Retinal pigment epithelial cell (primary cell): ENCODE measurements around the gene SPEF2.

Source experiments
- DNase-seq: peaks from one replicate; pipeline ENCODE4 v3.0.0-alpha.2; 2010; ENCODE audit warnings: low read depth
- H3K4me3 ChIP-seq: 2 replicates; pipeline ENCODE4 v1.5.1; 2011; ENCODE audit warnings: mild to moderate bottlenecking, low read length, control low read depth, moderate library complexity
- TF ChIP-seq, protein P1 (sequence below): conservative IDR thresholded peaks from 2 replicates; pipeline ENCODE4 v1.5.1; 2011; ENCODE audit warnings: low read depth, low read length, control low read depth, inconsistent platforms

The SPEF2 gene

DNA sequence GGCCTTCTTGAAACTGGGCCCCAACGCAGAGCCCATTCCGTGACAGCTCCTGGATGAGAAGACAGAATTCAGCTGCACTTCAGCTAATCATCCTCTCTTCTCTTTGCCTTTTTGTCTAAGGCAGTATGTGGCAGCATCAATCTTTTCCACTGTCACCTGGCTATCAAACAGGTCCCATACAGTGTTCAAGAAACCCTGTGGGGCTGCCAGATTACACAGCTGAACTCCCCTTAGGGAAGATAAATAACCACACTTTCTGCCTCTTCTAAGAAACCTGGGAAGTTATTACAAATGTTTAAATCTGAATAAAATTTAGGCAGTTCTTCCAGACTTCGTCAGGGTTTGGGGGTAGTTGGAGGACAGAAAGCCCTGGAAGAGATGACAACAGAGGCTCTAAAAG lies 61.0 kb downstream of the SPEF2 start:
- no peak for DNase-seq
- TF ChIP-seq, protein P1, sequence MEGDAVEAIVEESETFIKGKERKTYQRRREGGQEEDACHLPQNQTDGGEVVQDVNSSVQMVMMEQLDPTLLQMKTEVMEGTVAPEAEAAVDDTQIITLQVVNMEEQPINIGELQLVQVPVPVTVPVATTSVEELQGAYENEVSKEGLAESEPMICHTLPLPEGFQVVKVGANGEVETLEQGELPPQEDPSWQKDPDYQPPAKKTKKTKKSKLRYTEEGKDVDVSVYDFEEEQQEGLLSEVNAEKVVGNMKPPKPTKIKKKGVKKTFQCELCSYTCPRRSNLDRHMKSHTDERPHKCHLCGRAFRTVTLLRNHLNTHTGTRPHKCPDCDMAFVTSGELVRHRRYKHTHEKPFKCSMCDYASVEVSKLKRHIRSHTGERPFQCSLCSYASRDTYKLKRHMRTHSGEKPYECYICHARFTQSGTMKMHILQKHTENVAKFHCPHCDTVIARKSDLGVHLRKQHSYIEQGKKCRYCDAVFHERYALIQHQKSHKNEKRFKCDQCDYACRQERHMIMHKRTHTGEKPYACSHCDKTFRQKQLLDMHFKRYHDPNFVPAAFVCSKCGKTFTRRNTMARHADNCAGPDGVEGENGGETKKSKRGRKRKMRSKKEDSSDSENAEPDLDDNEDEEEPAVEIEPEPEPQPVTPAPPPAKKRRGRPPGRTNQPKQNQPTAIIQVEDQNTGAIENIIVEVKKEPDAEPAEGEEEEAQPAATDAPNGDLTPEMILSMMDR: no peak
- H3K4me3 ChIP-seq: no peak overlapping the region

DNA sequence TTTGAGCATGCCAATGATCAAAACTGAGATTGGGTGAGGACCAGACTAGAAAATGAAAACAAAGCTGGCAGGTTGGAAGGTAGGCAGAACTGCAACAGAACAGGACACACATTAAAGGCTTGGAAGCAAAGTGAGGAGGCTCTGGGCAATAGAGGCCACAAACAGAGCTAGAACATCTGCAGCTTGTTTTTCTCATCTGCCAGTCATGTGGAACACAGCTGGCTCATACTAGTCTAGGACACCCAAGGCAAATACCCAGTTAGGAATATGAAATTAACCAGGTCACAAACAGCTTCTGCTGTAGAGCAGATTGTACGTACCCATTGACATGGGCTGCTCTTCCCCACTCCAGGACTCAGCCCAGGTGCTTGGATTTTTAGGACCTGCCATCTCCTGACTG lies 61.7 kb downstream of the SPEF2 start:
- TF ChIP-seq, protein P1: no peak
- no peak overlapping the region for H3K4me3 ChIP-seq
- DNase-seq: no peak

DNA sequence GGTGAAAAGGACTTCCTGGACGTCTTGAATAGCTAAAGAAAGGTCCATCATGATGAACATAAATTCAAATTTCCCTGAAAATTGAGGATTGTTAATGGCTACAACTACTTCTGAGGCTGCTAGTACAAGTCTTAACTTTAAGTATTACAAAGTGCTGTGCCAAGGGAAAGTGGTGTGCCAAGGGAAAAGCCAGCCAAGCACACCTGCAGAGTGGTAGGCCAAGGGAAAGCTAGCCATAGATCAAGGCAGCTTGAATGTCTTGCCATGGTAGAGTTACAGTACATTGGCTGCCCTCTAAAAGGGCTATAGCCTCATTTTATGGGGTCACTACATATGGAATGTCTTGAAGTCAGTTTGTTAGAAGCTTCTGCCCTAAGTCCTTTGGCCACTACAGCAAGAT lies 64.2 kb downstream of the SPEF2 start:
- H3K4me3 ChIP-seq: no peak overlapping the region
- TF ChIP-seq, protein P1: no peak

DNA sequence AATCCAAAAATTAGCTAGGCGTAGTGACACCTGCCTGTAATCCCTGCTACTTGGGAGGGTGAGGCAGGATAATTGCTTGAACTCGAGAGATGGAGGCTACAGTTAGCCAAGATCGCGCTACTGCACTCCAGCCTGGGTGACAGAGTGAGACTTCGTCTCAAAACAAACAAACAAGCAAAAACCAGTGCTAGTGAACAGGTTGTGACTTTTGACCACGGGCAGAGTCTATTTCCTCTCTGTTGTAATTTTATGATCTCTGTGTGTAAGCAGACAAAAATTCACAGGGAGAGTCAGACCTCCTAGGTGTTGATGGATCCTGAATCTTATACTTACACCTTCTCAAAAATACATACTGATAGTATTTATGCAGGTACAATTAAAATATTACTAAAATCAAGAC lies 65.8 kb downstream of the SPEF2 start:
- no peak overlapping the region for H3K4me3 ChIP-seq
- TF ChIP-seq, protein P1: no peak
- DNase-seq: no peak

More for the DNA sequence above, 64.2 kb downstream of the SPEF2 start:
- no peak for DNase-seq

DNA sequence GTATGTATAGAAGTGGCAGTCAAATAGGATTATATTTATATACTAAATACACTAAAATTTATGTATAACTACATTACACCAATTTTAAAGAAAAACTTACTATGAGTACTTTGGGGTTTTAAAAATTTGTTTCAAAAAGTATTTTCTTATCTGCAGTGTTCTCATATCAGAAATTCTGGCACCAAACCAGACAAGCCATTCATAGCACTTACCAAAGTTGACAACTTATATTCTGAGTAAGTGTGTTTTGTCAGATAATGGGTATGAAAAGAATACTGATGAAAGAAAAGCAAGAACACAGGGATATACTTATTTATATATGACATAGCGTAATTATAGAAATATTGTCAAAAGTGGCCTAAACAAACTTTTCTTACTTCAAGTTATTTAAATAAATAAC lies 67.5 kb downstream of the SPEF2 start:
- DNase-seq: no peak
- TF ChIP-seq, protein P1: no peak
- no peak overlapping the region for H3K4me3 ChIP-seq

DNA sequence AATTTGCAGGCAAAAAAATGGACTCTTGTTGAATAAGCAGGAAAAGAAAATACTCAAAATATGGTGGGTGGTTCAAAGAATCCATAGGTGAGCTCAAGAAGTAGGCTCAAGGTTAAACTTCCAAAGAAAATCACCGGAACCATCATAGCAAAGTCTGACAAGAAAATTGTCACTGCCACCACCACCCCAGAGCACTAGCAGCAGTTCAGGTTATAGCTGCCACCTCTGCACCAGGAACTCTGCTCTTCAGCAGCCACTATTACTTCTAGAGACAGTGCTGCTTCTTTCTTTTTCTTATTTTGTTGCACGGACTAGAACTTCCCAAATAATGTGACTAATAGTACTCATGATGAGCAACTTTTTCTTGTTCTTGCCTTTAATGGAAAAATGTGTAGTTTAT lies 70.3 kb downstream of the SPEF2 start:
- TF ChIP-seq, protein P1: no peak
- no peak for DNase-seq
- no peak overlapping the region for H3K4me3 ChIP-seq

DNA sequence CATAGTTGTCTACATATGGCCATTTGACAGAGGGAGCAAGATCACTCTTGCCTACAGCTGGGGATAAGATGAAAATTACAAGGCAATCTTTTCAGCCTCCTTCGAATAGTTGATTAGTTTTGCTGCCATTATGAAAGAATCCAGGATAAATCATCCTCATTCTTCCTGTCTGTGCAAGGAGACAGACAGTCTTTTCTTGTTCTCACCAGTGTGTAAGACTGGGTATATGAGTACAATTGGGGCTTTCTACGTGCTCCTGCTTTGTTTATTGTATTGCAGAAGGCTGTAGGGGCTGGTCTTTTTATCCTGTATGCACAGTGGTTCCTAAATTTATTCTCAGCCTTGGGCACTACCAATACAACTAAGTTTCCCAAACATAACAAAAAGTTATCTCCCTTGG lies 76.8 kb downstream of the SPEF2 start:
- TF ChIP-seq, protein P1: no peak
- no peak for DNase-seq
- no peak overlapping the region for H3K4me3 ChIP-seq
